Peyer's patch (tissue), 4 donors: ENCODE measurements around the gene GNG7. TPM values are rescaled to one million over a fixed set of nuclear protein-coding genes. Genes with fewer than 3 reads are reported as not detected.

ENCODE experiments used
- DNase-seq, 3 donors: peaks; one replicate each; pipeline ENCODE4 v3.0.0-alpha.2; 2017 to 2019
- H3K27ac ChIP-seq, 4 donors: fragments of 200-600 bp; sonication (generic); one replicate each; pipeline ENCODE4 v1.5.1; 2016 to 2019
- H3K27me3 ChIP-seq, 2 donors: fragments of 200-600 bp; sonication (generic); one replicate each; pipeline ENCODE4 v1.5.1; 2019
- H3K36me3 ChIP-seq, 3 donors: fragments of 200-600 bp; sonication (generic); one replicate each; pipeline ENCODE4 v1.5.1; 2016 to 2019
- H3K4me1 ChIP-seq, 4 donors: fragments of 200-600 bp; sonication (generic); one replicate each; pipeline ENCODE4 v1.5.1; 2016 to 2019
- H3K4me3 ChIP-seq, 4 donors: fragments of 200-600 bp; sonication (generic); 1 replicate in 3 of 4; 2 replicates in 1 of 4; pipeline ENCODE4 v1.5.1; 2016 to 2019; ENCODE audit warnings: mild to moderate bottlenecking in 1 of 4
- H3K9me3 ChIP-seq, 4 donors: fragments of 200-600 bp; sonication (generic); one replicate each; pipeline ENCODE4 v1.5.1; 2016 to 2019; ENCODE audit warnings: mild to moderate bottlenecking in 1 of 4
- CTCF ChIP-seq, 6 experiments: fragments of 450-650 bp in 4 of 6; fragments of 200-600 bp in 2 of 6; sonication (generic) in 1 of 6; IDR thresholded peaks; one replicate each; pipeline ENCODE4 v1.5.1; 2017 to 2019; ENCODE audit warnings: antibody characterized with exemption in 6 of 6, mild to moderate bottlenecking in 3 of 6, moderate library complexity in 1 of 6
- POLR2A ChIP-seq, 2 donors: fragments of 450-650 bp; IDR thresholded peaks; one replicate each; pipeline ENCODE4 v1.5.1; 2017; ENCODE audit warnings: antibody characterized with exemption in 2 of 2, mild to moderate bottlenecking in 2 of 2, moderate library complexity in 2 of 2
- total RNA-seq, 4 donors: library from RNA; depleted of rRNA; stranded (reverse); fragments of >200 nt; gene quantifications; one replicate each; pipeline ENCODE4 v1.1.0, GENCODE V29; 2016

GNG7 gene
- total RNA-seq, 4 donors from 2014 or later: 1.2 to 14.9 (median 2.0) TPM

- H3K4me3 ChIP-seq: no peak overlapping the region
- TF ChIP-seq CTCF (IDR thresholded peaks at IDR 0.05) (no peak), POLR2A (IDR thresholded peaks at IDR 0.05) (no peak)
- H3K9me3 ChIP-seq: no peaks in the 10 kb centered on the region
- peaks cover 0 to 14% (median 2%) of the 10 kb centered on the region in 4 donors for H3K4me1 ChIP-seq
- H3K27me3 ChIP-seq: no peaks in the 10 kb centered on the region
- no peak for DNase-seq
- no peak overlapping the region for H3K27ac ChIP-seq
- no peaks in the 10 kb centered on the region for H3K36me3 ChIP-seq
Measured at GRCh38 chr19:2743099-2743498, 40.6 kb upstream of the GNG7 start.

- no peaks in the 10 kb centered on the region for H3K27me3 ChIP-seq
- H3K4me1 ChIP-seq: peaks cover 0 to 15% (median 2%) of the 10 kb centered on the region in 4 donors
- no peaks in the 10 kb centered on the region for H3K9me3 ChIP-seq
- H3K36me3 ChIP-seq: peaks cover 0 to 17% (median 0%) of the 10 kb centered on the region in 3 donors
- no peak for TF ChIP-seq POLR2A (IDR thresholded peaks at IDR 0.05)
- no peak for TF ChIP-seq CTCF (IDR thresholded peaks at IDR 0.05)
- peak overlapping the region in 2 of 4 donors; percentile 78 to 97 for H3K4me3 ChIP-seq
- DNase-seq: no peak
- no peak overlapping the region for H3K27ac ChIP-seq
Measured at GRCh38 chr19:2740314-2740656, 37.8 kb upstream of the GNG7 start.

- TF ChIP-seq CTCF (IDR thresholded peaks at IDR 0.05): peak in 5 of 6 experiments; percentile 19 to 55 (median 44)
- peak in 1 of 2 donors; percentile 27 for TF ChIP-seq POLR2A (IDR thresholded peaks at IDR 0.05)
- Histone ChIP-seq H3K4me1 (peaks cover 0 to 15% (median 2%) of the 10 kb centered on the region in 4 donors), H3K36me3 (peaks cover 0 to 22% (median 0%) of the 10 kb centered on the region in 3 donors), H3K4me3 (peak within 1 kb of the TSS; percentile 78 to 99 (median 92)), H3K9me3 (no peaks in the 10 kb centered on the region), H3K27ac (peak within 1 kb of the TSS; percentile 49 to 92 (median 61)), H3K27me3 (no peaks in the 10 kb centered on the region)
- DNase-seq: peak; percentile 97 to 99 (median 98)
Measured at GRCh38 chr19:2739602-2740313, 37.3 kb upstream of the GNG7 start, which contains the start of gene SLC39A3. Gene SLC39A3, minus strand, starts transcription at chr19:2740017. Its CDS starts 2,760 bp downstream, at chr19:2737257.

- TF ChIP-seq POLR2A (IDR thresholded peaks at IDR 0.05) (no peak), CTCF (IDR thresholded peaks at IDR 0.05) (no peak)
- DNase-seq: no peak
- peaks cover 0 to 38% (median 0%) of the 10 kb centered on the region in 3 donors for H3K36me3 ChIP-seq
- no peak overlapping the region for H3K4me3 ChIP-seq
- H3K27ac ChIP-seq: no peak overlapping the region
- peaks cover 0 to 15% (median 2%) of the 10 kb centered on the region in 4 donors for H3K4me1 ChIP-seq
- no peaks in the 10 kb centered on the region for H3K9me3 ChIP-seq
- H3K27me3 ChIP-seq: no peaks in the 10 kb centered on the region
Measured at GRCh38 chr19:2736550-2737190, 34.2 kb upstream of the GNG7 start.

- no peak for TF ChIP-seq POLR2A (IDR thresholded peaks at IDR 0.05)
- no peak for TF ChIP-seq CTCF (IDR thresholded peaks at IDR 0.05)
- peaks cover 0 to 38% (median 0%) of the 10 kb centered on the region in 3 donors for H3K36me3 ChIP-seq
- peaks cover 0 to 15% (median 2%) of the 10 kb centered on the region in 4 donors for H3K4me1 ChIP-seq
- DNase-seq: no peak
- no peak overlapping the region for H3K4me3 ChIP-seq
- no peaks in the 10 kb centered on the region for H3K27me3 ChIP-seq
- H3K9me3 ChIP-seq: no peaks in the 10 kb centered on the region
- H3K27ac ChIP-seq: no peak overlapping the region
Measured at GRCh38 chr19:2735374-2735773, 32.9 kb upstream of the GNG7 start.
